Mucosa of rectum (tissue), 2 donors: ENCODE data around the gene SIRT4.

Experiments
- H3K27ac ChIP-seq, 2 donors: one replicate each; pipeline ENCODE4 v1.7.0; 2013; ENCODE audit warnings: inconsistent platforms in 2 of 2, low read depth in 2 of 2, low read length in 2 of 2
- H3K27me3 ChIP-seq, 2 donors: one replicate each; pipeline ENCODE4 v1.7.0; 2013; ENCODE audit warnings: low read length in 2 of 2; ENCODE audit not compliant: control insufficient read depth in 2 of 2, insufficient read depth in 2 of 2
- H3K36me3 ChIP-seq, 2 donors: one replicate each; pipeline ENCODE4 v1.7.0; 2013; ENCODE audit warnings: low read length in 2 of 2; ENCODE audit not compliant: control insufficient read depth in 2 of 2, insufficient read depth in 2 of 2
- H3K4me1 ChIP-seq, 2 donors: one replicate each; pipeline ENCODE4 v1.7.0; 2013; ENCODE audit warnings: low read length in 2 of 2, mild to moderate bottlenecking in 1 of 2; ENCODE audit not compliant: control insufficient read depth in 2 of 2, insufficient read depth in 2 of 2
- H3K4me3 ChIP-seq, 2 donors: one replicate each; pipeline ENCODE4 v1.7.0; 2013; ENCODE audit warnings: low read length in 2 of 2
- H3K9ac ChIP-seq, 2 donors: one replicate each; pipeline ENCODE4 v1.7.0; 2013; ENCODE audit warnings: low read length in 2 of 2, low read depth in 1 of 2, mild to moderate bottlenecking in 1 of 2
- H3K9me3 ChIP-seq, 2 donors: one replicate each; pipeline ENCODE4 v1.7.0; 2013; ENCODE audit warnings: low read length in 2 of 2; ENCODE audit not compliant: control insufficient read depth in 2 of 2
- donor health status: healthy.
- donor health status: Normal muscosa, but diverticular disease.

Gene SIRT4

GRCh38 chr12:120316798-120317223 lies 14.7 kb downstream of the SIRT4 start:
- peak overlapping the region; percentile 84 to 93 for H3K4me3 ChIP-seq
- H3K9me3 ChIP-seq: no peaks in the 10 kb centered on the region
- H3K9ac ChIP-seq: peak overlapping the region; percentile 88 to 92
- peaks cover 13 to 15% of the 10 kb centered on the region in 2 donors for H3K4me1 ChIP-seq
- H3K27me3 ChIP-seq: no peaks in the 10 kb centered on the region
- H3K27ac ChIP-seq: peak overlapping the region; percentile 85 to 89
- H3K36me3 ChIP-seq: no peaks in the 10 kb centered on the region

- Histone ChIP-seq H3K4me1 (peaks cover 18 to 20% of the 10 kb centered on the region in 2 donors), H3K4me3 (peak overlapping the region; percentile 84 to 93), H3K27ac (peak overlapping the region; percentile 85 to 89)
Observed at GRCh38 chr12:120317224-120318105, 15.3 kb downstream of the SIRT4 start.

DNA sequence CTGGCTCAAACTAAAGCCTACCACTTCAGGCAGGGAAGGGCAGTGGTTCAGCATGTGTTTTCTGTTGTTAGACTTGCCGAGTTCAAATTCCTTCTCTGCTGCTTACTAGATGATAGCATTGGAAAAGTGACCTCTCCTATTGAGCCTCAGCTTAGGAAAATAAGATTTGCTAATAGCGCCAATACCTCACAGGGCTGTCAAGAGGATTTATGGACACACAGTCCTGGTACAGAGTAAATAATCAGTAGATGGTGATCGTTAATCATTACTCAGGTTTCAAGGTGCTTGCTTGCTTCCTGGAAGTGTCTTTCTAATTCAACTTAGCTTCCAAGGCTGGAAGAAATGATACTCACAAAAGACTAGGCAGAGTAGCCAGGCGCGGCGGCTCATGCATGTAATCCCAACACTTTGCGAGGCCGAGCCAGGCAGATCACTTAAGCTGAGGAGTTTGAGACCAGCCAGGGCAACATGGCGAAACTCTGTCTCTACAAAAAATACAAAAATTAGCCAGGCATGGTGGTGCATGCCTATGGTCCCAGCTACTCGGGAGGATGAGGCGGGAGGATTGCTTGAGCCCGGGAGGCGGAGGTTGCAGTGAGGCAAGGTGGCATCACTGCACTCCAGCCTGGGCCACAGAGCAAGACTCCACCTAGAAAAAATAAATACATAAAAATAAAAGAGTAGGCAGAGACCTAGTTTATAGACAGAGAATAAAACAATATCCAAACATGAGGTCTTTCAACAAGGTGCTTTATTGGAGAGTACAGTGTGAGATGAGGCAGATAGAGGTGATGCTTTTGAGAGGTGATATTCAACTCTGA lies 19.5 kb downstream of the SIRT4 start:
- Histone ChIP-seq H3K27me3 (no peaks in the 10 kb centered on the region), H3K27ac (peak overlapping the region; percentile 24 to 79), H3K4me1 (peaks cover 18 to 24% of the 10 kb centered on the region in 2 donors)

More at GRCh38 chr12:120317224-120318105, 15.3 kb downstream of the SIRT4 start:
- no peaks in the 10 kb centered on the region for H3K9me3 ChIP-seq
- no peaks in the 10 kb centered on the region for H3K27me3 ChIP-seq
- H3K9ac ChIP-seq: peak overlapping the region; percentile 88 to 92
- H3K36me3 ChIP-seq: no peaks in the 10 kb centered on the region

DNA sequence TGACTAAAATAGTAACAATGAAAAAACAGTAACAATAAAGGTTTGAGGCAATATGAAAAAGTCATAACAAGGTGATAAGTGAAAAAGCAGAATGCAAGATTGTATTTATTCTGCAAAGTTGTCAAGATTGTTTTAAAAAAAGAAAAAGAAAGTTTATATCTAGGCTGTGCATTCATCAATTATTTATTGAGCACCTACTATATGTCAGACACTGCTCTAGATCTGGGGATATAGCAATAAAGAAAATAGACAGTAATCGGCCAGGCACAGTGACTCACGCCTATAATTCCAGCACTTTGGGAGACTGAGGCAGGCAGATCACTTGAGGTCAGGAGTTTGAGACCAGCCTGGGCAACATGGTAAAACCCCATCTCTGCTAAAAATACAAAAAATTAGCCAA lies 21.7 kb downstream of the SIRT4 start:
- Histone ChIP-seq H3K9me3 (no peaks in the 10 kb centered on the region), H3K4me3 (no peak overlapping the region), H3K4me1 (peaks cover 12 to 19% of the 10 kb centered on the region in 2 donors), H3K27ac (no peak overlapping the region), H3K9ac (no peak overlapping the region), H3K36me3 (no peaks in the 10 kb centered on the region), H3K27me3 (no peaks in the 10 kb centered on the region)

More for the DNA sequence above, 19.5 kb downstream of the SIRT4 start:
- Histone ChIP-seq H3K4me3 (peak overlapping the region; percentile 14 to 33), H3K9me3 (no peaks in the 10 kb centered on the region), H3K9ac (peak overlapping the region in 1 of 2 donors; percentile 35), H3K36me3 (no peaks in the 10 kb centered on the region)

GRCh38 chr12:120324841-120325417 lies 22.8 kb downstream of the SIRT4 start:
- H3K9ac ChIP-seq: no peak overlapping the region
- no peaks in the 10 kb centered on the region for H3K27me3 ChIP-seq
- no peaks in the 10 kb centered on the region for H3K36me3 ChIP-seq
- H3K4me1 ChIP-seq: peaks cover 12 to 19% of the 10 kb centered on the region in 2 donors
- no peak overlapping the region for H3K27ac ChIP-seq
- no peak overlapping the region for H3K4me3 ChIP-seq
- no peaks in the 10 kb centered on the region for H3K9me3 ChIP-seq

DNA sequence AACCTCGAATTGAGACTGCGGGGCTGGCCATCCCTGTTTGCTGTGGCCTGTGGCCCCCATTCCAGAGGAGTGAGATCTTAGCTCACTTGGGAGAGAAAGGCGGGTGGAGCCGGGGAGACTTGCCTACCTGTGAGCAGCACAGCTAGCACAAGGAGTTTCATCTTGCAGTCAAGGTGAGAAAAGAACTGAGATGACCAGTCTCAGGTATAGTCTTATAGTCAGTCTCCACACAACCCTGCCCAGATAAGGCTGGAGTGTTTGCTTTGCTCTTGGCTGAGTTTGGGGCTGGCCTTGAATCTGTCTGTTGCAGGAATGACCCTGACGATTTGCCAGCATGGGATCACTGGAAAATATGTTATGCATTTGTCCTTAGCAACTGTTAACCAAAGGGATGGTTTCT lies 25.5 kb downstream of the SIRT4 start, which contains the start of gene PLA2G1B:
TSS of gene PLA2G1B (minus strand) at position 187 of the 400 bp plus-strand sequence. CDS start at position 161, 26 bp downstream.
- Histone ChIP-seq H3K27ac (no peak within 1 kb of the TSS), H3K9me3 (no peaks in the 10 kb centered on the region), H3K4me1 (peaks cover 0 to 4% of the 10 kb centered on the region in 2 donors), H3K36me3 (no peaks in the 10 kb centered on the region), H3K27me3 (no peaks in the 10 kb centered on the region), H3K9ac (no peak within 1 kb of the TSS), H3K4me3 (no peak within 1 kb of the TSS)

GRCh38 chr12:120328228-120328627 lies 26.1 kb downstream of the SIRT4 start:
- H3K9ac ChIP-seq: no peak overlapping the region
- H3K9me3 ChIP-seq: no peaks in the 10 kb centered on the region
- no peaks in the 10 kb centered on the region for H3K27me3 ChIP-seq
- H3K4me3 ChIP-seq: no peak overlapping the region
- H3K27ac ChIP-seq: no peak overlapping the region
- peaks cover 0 to 4% of the 10 kb centered on the region in 2 donors for H3K4me1 ChIP-seq
- no peaks in the 10 kb centered on the region for H3K36me3 ChIP-seq

DNA sequence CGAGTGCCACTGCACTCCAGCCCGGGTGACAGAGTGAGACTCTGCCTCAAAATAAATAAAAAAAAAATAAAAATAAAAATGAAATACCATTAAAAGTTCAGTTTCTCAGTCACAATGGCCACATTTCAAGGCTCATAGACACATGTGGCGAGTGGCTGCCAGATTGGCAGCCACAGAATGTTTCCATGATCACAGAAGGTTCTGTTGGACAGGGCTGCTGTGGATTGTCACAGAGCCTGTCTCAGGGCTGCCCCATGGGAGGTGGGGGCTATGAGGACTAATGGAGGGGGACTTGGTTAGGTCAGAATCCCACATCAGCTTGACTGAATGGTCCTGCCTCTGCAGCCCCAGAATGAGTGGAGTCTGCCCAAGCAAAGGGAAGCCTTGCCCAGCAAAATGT lies 29.3 kb downstream of the SIRT4 start:
- Histone ChIP-seq H3K36me3 (no peaks in the 10 kb centered on the region), H3K27me3 (no peaks in the 10 kb centered on the region), H3K27ac (no peak overlapping the region), H3K9me3 (no peaks in the 10 kb centered on the region), H3K4me3 (no peak overlapping the region), H3K9ac (no peak overlapping the region), H3K4me1 (no peaks in the 10 kb centered on the region)

GRCh38 chr12:120332041-120332440 lies 29.9 kb downstream of the SIRT4 start:
- Histone ChIP-seq H3K36me3 (no peaks in the 10 kb centered on the region), H3K27me3 (no peaks in the 10 kb centered on the region), H3K4me1 (no peaks in the 10 kb centered on the region), H3K9me3 (no peaks in the 10 kb centered on the region), H3K4me3 (no peak overlapping the region), H3K27ac (no peak overlapping the region), H3K9ac (no peak overlapping the region)
